GM10248 (cell line): Measurements from ENCODE around the gene TMEM132A.

ENCODE experiments used
- CTCF ChIA-PET: fragments of 300-600 bp; sonication (Branson Sonifier 250); formaldehyde crosslinking; extraction: SDS; loops from one replicate; lab custom pipeline; 2021; ENCODE audit warnings: antibody characterized with exemption; lab: Yijun Ruan, JAX
- POLR2A ChIA-PET: fragments of 350-650 bp; sonication (Branson Sonifier 250); formaldehyde crosslinking; extraction: SDS; loops from one replicate; lab custom pipeline; 2020; ENCODE audit warnings: antibody characterized with exemption; lab: Yijun Ruan, JAX
- DNase-seq: peaks from one replicate; pipeline ENCODE4 v3.0.0; 2012; ENCODE audit errors: extremely low spot score
- CTCF ChIP-seq: IDR thresholded peaks from 2 replicates; pipeline ENCODE4 v1.5.1; 2012; ENCODE audit warnings: mild to moderate bottlenecking, low read depth; ENCODE audit errors: extremely low read depth, missing control alignments, control extremely low read depth

Gene TMEM132A

DNA sequence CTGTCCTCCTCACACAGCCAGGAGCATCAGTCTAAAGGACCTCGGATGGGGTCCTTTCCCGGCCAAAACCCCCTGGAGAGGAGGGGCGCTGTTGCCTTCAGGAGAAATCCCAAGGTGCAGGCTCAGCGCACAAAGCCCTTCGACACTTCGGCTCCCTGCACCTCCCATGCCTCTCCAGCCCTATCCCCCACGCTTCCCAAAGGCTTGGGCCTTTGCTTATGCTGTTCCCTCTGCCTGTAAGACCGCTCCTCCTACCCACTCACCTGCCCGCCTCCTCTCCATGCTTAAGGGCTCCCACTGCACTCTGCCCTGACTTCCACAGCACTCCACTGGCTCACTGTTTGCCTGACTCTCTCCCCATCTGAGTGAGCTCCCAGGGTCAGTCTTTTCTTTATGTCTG is 14.2 kb downstream of the TMEM132A start:
- no peak for TF ChIP-seq CTCF
- no peak for DNase-seq
- ChIA-PET POLR2A (interaction anchor here (0.6 kb wide), 4 partner anchors 16 to 463 kb away, joined by 3 to 5 read pairs (median 4); no protein-coding TSS in a partner anchor), CTCF (no interaction called here)

GRCh38 chr11:60939301-60939700 is 15.0 kb downstream of the TMEM132A start:
- TF ChIP-seq CTCF, result no peak
- no peak for DNase-seq
- CTCF ChIA-PET, result interaction anchor here (0.9 to 2.2 kb wide), 6 partner anchors 11 to 148 kb away, joined by 3 to 9 read pairs (median 7); no protein-coding TSS in a partner anchor
- POLR2A ChIA-PET, result interaction anchor here (0.9 kb wide), 1 partner anchor 422 kb away, joined by 3 read pairs; the partner anchor contains the start of genes CYB561A3 and TMEM138

- no peak for TF ChIP-seq CTCF
- CTCF ChIA-PET, result interaction anchor here (0.9 to 2.2 kb wide), 10 partner anchors 8 to 190 kb away, joined by 3 to 9 read pairs (median 6); no protein-coding TSS in a partner anchor
- DNase-seq, result no peak
Observed at GRCh38 chr11:60939855-60940254, 15.6 kb downstream of the TMEM132A start.

GRCh38 chr11:60941371-60942119 is 17.3 kb downstream of the TMEM132A start:
- TF ChIP-seq CTCF, result no peak
- ChIA-PET POLR2A (interaction anchor here (1.1 kb wide), 1 partner anchor 13 kb away, joined by 3 read pairs; no protein-coding TSS in a partner anchor), CTCF (interaction anchor here (1.0 to 2.8 kb wide), 10 partner anchors 9 to 188 kb away, joined by 3 to 9 read pairs (median 6); partner anchors contain the start of gene TMEM132A)
- DNase-seq, result no peak

More at GRCh38 chr11:60939855-60940254, 15.6 kb downstream of the TMEM132A start:
- POLR2A ChIA-PET, result interaction anchor here (0.9 to 1.4 kb wide), 3 partner anchors 11 to 422 kb away, joined by 3 to 5 read pairs (median 3); partner anchors contain the start of genes CYB561A3 and TMEM138

- TF ChIP-seq CTCF, result no peak
- ChIA-PET CTCF (interaction anchor here (1.0 to 2.8 kb wide), 6 partner anchors 8 to 167 kb away, joined by 3 to 9 read pairs (median 4); no protein-coding TSS in a partner anchor), POLR2A (interaction anchor here (1.1 kb wide), 1 partner anchor 12 kb away, joined by 3 read pairs; no protein-coding TSS in a partner anchor)
- no peak for DNase-seq
Observed at GRCh38 chr11:60942219-60942618, 18.0 kb downstream of the TMEM132A start.

GRCh38 chr11:60942970-60943565 is 18.8 kb downstream of the TMEM132A start:
- ChIA-PET POLR2A (interaction anchor here (1.1 kb wide), 1 partner anchor 11 kb away, joined by 3 read pairs; no protein-coding TSS in a partner anchor), CTCF (interaction anchor here (1.2 to 2.8 kb wide), 6 partner anchors 8 to 170 kb away, joined by 3 to 9 read pairs (median 4); no protein-coding TSS in a partner anchor)
- DNase-seq, result no peak

More at GRCh38 chr11:60942970-60943565, 18.8 kb downstream of the TMEM132A start:
- no peak for TF ChIP-seq CTCF
